Omental fat pad (tissue), 4 donors: ENCODE measurements around the gene BAD. TPM values are rescaled to one million over a fixed set of nuclear protein-coding genes. Genes with fewer than 3 reads are reported as not detected.

Source experiments
- ATAC-seq: fragments of 150-250 bp; one replicate; pipeline ENCODE4 v1.9.1; 2016; ENCODE audit warnings: mild to moderate bottlenecking, moderate library complexity; ENCODE audit not compliant: low FRiP score
- DNase-seq: peaks from one replicate; pipeline ENCODE4 v3.0.0-alpha.2; 2019; ENCODE audit warnings: low spot score
- total RNA-seq, 4 donors: library from RNA; depleted of rRNA; stranded (reverse); fragments of >200 nt; gene quantifications; one replicate each; pipeline ENCODE4 v1.1.0, GENCODE V29; 2016
- TF ChIP-seq, protein P1 (sequence below), 3 donors: fragments of 450-650 bp; IDR thresholded peaks; one replicate each; pipeline ENCODE4 v1.5.1; 2016 to 2017; ENCODE audit warnings: antibody characterized with exemption in 3 of 3, mild to moderate bottlenecking in 3 of 3, moderate library complexity in 2 of 3

Gene BAD
- total RNA-seq, 4 donors from 2014 or later, result 47.9 to 89.7 (median 78.8) TPM

DNA sequence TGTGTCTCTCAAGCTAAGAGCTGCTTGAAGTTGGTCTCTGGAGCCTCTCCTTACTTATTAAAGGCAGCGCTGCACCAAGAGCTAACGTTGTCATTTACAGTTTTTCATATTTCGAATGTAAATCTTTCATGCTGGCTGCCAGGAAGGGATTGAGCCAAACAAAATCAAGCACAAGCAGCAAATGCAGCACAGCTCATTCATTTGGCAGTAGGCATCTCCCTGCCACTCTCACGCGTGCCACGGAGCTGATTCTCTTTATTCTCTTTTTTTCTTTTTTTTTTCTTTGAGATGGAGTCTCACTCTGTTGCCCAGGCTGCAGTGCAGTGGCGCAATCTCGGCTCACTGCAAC lies 51.5 kb downstream of the BAD start:
- TF ChIP-seq, protein P1, sequence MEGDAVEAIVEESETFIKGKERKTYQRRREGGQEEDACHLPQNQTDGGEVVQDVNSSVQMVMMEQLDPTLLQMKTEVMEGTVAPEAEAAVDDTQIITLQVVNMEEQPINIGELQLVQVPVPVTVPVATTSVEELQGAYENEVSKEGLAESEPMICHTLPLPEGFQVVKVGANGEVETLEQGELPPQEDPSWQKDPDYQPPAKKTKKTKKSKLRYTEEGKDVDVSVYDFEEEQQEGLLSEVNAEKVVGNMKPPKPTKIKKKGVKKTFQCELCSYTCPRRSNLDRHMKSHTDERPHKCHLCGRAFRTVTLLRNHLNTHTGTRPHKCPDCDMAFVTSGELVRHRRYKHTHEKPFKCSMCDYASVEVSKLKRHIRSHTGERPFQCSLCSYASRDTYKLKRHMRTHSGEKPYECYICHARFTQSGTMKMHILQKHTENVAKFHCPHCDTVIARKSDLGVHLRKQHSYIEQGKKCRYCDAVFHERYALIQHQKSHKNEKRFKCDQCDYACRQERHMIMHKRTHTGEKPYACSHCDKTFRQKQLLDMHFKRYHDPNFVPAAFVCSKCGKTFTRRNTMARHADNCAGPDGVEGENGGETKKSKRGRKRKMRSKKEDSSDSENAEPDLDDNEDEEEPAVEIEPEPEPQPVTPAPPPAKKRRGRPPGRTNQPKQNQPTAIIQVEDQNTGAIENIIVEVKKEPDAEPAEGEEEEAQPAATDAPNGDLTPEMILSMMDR (IDR thresholded peaks at IDR 0.05), result no peak
- no peak for ATAC-seq
- DNase-seq, result no peak

- ATAC-seq, result no peak
- no peak for DNase-seq
- TF ChIP-seq, protein P1 (IDR thresholded peaks at IDR 0.05), result no peak
Measured at GRCh38 chr11:64232182-64232966, 52.1 kb downstream of the BAD start.

GRCh38 chr11:64231546-64231945 lies 52.9 kb downstream of the BAD start:
- TF ChIP-seq, protein P1 (IDR thresholded peaks at IDR 0.05), result no peak
- DNase-seq (no peak), ATAC-seq (no peak)

DNA sequence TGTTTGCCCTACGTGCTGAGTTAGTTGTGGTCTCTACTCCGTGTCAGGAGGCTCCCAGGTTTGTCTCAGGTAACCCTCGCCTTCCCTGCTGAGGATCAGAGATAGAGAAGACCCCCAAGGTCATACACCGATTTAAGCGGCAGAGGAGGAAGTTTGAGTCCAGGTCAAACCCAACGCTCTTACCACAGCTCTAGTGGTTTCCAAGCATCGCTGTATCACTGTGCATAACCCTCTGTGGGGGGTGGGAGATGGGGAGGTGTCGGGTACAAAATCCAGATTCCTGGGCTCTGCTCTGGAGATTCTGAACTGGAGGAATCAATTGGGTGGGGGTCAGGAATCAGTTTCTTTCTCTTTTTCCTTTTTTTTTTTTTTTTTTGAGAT lies 53.5 kb downstream of the BAD start:
- TF ChIP-seq, protein P1 (IDR thresholded peaks at IDR 0.05), result no peak
- DNase-seq (no peak), ATAC-seq (no peak)

DNA sequence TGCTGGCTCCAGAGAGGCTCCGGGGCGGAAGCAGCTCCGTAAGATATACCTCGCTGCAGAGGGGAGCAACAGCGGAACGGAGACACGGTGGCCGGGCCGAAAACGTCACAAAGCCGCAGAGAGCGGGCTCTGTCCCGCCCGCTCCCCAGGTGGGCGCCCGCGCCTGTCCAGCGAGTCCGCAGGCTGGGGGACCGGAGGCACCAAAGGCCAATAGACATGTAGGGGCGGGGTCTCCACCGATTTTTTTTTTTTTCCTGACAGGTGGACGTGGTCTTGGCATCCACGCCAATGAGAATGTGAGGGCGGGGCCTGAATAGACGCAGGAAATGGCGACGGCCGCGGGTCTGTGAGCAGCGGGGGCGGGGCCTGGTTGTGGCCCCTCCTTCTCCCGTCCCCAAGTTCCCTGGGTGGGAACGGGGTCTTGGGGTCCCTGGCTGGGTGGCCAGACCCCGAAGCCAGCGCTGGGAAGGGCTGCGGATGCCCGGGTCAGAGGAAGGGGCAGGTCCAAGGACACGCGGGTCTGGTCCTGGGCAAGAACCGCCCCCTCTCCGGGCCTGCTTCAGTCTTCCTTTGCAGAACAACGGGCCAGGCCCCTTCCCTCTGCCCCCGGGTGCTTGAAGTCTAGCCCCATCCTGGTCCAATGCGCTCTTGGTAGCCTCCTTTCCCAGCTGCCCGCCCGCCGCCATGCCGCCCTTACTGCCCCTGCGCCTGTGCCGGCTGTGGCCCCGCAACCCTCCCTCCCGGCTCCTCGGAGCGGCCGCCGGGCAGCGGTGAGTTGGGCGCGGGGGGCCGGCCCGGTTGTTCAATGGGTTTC lies 54.1 kb downstream of the BAD start, which contains the start of gene DNAJC4:
TSS of gene DNAJC4 (plus strand) at position 378 of the 814 bp plus-strand sequence. CDS start at position 685, 307 bp downstream.
- ATAC-seq (peak; percentile 68), DNase-seq (peak; percentile 85)
- TF ChIP-seq, protein P1 (IDR thresholded peaks at IDR 0.05), result no peak

DNA sequence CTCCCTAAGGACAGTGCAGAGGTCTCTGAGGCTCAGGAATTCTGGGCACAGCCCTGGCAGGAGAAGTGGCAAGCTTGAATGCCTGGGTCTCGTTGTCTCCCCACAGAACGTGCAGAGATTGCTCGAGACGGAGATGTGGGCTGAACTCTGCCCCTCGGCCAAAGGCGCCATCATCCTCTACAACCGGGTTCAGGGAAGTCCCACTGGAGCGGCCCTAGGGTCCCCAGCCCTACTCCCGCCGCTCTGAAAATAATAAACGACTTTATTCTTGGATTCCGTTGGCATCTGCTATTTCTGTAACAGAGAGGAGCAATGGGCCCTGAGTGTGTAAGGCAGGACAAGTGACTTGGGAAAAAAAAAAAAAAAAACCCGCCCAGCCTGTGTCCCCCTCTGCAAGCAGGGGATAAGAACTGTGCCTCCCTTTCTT lies 54.7 kb downstream of the BAD start:
- TF ChIP-seq, protein P1 (IDR thresholded peaks at IDR 0.05), result no peak
- ATAC-seq, result no peak
- DNase-seq, result no peak
